Activated T-helper 17 cell treated with anti-CD3 and anti-CD28 coated beads, Interleukin-2, amount 50 U/mL, for 72 hours (primary cell): ENCODE measurements around the gene ARPP21. TPM values are rescaled to one million over a fixed set of nuclear protein-coding genes. Genes with fewer than 3 reads are reported as not detected.
"Not testable (repeated sequence)": the region's sequence is repeated elsewhere in the genome, so short reads cannot be mapped to it uniquely, and the experiment has no call there.

Experiments used
- ATAC-seq: fragments of 150-1000 bp; cut with Tn5 transposase; replicated peaks from 2 replicates; pipeline ENCODE4 v1.10.0; 2021; ENCODE audit warnings: mild to moderate bottlenecking, moderate library complexity
- H3K27ac Mint-ChIP-seq: one replicate; pipeline ENCODE4 v1.8.0; 2022; ENCODE audit warnings: mixed read lengths
- H3K27me3 Mint-ChIP-seq: one replicate; pipeline ENCODE4 v1.8.0; 2022; ENCODE audit warnings: mixed read lengths
- H3K36me3 Mint-ChIP-seq: one replicate; pipeline ENCODE4 v1.8.0; 2022; ENCODE audit warnings: low read depth, mild to moderate bottlenecking, mixed read lengths
- H3K4me1 Mint-ChIP-seq: one replicate; pipeline ENCODE4 v1.8.0; 2022; ENCODE audit warnings: mixed read lengths
- H3K4me3 Mint-ChIP-seq: one replicate; pipeline ENCODE4 v1.8.0; 2022; ENCODE audit warnings: mild to moderate bottlenecking, mixed read lengths
- H3K9me3 Mint-ChIP-seq: one replicate; pipeline ENCODE4 v1.8.0; 2022; ENCODE audit warnings: mixed read lengths
- total RNA-seq, 2 donors: library from RNA; stranded (reverse); gene quantifications; one replicate each; pipeline ENCODE4 v1.2.3, GENCODE V29; 2022

Gene ARPP21
- total RNA-seq, 2 donors from 2014 or later = not detected

DNA sequence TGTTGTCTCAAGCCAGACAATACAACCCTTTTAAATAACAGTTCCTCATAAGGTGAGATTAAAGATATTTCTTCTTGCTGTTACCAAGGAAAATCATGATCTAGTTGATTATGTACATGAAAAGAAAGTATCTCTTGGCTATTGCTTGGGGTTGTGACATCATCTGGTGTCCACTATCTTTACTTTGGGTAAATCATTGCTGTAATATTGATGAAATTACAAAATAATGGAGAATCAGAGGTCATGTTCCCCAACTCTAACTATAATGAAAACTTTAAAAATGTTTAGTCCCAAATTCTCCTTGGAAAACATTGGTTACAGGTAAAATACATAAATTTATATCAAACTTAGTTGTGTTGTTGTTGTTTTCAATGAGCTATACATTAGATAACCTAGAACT, 142.2 kb downstream of the ARPP21 start:
- Mint-ChIP-seq H3K27ac (no peak overlapping the region), H3K27me3 (peaks cover 3% of the 10 kb centered on the region), H3K4me1 (no peaks in the 10 kb centered on the region), H3K9me3 (peaks cover 10% of the 10 kb centered on the region), H3K36me3 (no peaks in the 10 kb centered on the region), H3K4me3 (no peak overlapping the region)
- ATAC-seq = no peak

DNA sequence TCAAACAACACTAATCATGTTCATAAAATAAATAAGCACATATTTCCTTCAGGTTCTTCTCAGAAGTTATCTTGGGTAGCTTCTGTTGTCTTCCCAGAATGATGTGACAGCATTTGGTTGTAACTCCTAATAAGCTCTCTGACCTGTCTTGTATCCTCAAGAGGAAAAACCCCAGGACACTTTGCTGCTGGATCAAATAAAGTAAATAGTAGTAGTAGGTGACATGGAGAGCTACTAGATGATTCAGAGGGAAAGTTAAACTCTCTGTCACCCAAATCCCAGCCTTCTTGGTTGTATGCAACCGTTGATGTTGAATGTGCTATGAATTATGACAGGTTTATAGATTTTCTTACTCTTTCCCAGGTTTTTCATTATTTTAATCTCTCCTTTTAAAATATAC, 143.0 kb downstream of the ARPP21 start:
- H3K27ac Mint-ChIP-seq = no peak overlapping the region
- no peak overlapping the region for H3K4me3 Mint-ChIP-seq
- H3K27me3 Mint-ChIP-seq = peaks cover 3% of the 10 kb centered on the region
- H3K9me3 Mint-ChIP-seq = peaks cover 10% of the 10 kb centered on the region
- no peaks in the 10 kb centered on the region for H3K4me1 Mint-ChIP-seq
- no peak for ATAC-seq
- no peaks in the 10 kb centered on the region for H3K36me3 Mint-ChIP-seq

- Mint-ChIP-seq H3K36me3 (no peaks in the 10 kb centered on the region), H3K27me3 (peaks cover 3% of the 10 kb centered on the region), H3K4me1 (no peaks in the 10 kb centered on the region), H3K27ac (no peak overlapping the region), H3K9me3 (peaks cover 10% of the 10 kb centered on the region), H3K4me3 (no peak overlapping the region)
- ATAC-seq = no peak
Measured at GRCh38 chr3:35784169-35784568, 144.8 kb downstream of the ARPP21 start.

DNA sequence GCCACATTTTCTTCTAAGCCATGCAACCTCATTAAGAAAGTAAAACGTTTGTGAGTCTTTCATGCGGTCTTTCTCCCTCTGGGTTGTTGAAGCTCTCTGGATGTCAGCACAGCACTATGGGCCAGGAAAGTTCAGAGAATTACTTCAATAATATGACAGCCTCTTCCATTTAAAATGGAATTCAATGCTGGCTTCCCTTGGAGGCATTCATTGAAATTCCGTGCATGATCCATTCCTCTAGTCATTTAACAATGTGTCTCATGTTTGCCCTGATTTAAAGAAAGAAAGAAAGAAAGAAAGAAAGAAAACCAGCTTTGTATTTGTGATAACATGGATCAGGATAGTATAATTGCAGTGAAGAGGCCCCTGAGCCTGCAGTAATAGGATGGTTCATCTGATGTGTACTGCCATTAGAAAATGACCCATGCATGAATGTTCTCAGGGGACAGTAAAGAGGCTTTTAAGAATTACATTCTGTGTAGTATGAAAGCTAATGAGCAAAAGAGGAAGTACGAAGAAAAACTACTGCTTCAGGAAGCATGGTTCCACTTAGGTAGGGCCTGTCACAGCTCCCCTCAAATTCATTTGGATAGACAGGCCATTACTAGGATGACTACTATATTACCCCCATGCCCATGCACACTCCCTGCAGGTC, 146.0 kb downstream of the ARPP21 start:
- peaks cover 3% of the 10 kb centered on the region for H3K27me3 Mint-ChIP-seq
- no peaks in the 10 kb centered on the region for H3K36me3 Mint-ChIP-seq
- H3K4me3 Mint-ChIP-seq = no peak overlapping the region
- H3K9me3 Mint-ChIP-seq = peaks cover 10% of the 10 kb centered on the region
- no peak overlapping the region for H3K27ac Mint-ChIP-seq
- ATAC-seq = no peak
- no peaks in the 10 kb centered on the region for H3K4me1 Mint-ChIP-seq

- Mint-ChIP-seq H3K27me3 (peaks cover 3% of the 10 kb centered on the region), H3K4me3 (no peak overlapping the region), H3K27ac (no peak overlapping the region), H3K4me1 (no peaks in the 10 kb centered on the region), H3K9me3 (peaks cover 10% of the 10 kb centered on the region), H3K36me3 (no peaks in the 10 kb centered on the region)
- no peak for ATAC-seq
Measured at GRCh38 chr3:35787936-35788335, 148.6 kb downstream of the ARPP21 start.

GRCh38 chr3:35789042-35789831, 149.9 kb downstream of the ARPP21 start:
- H3K4me3 Mint-ChIP-seq = no peak overlapping the region
- peaks cover 3% of the 10 kb centered on the region for H3K27me3 Mint-ChIP-seq
- peaks cover 4% of the 10 kb centered on the region for H3K9me3 Mint-ChIP-seq
- no peak for ATAC-seq
- no peak overlapping the region for H3K27ac Mint-ChIP-seq
- H3K4me1 Mint-ChIP-seq = no peaks in the 10 kb centered on the region
- no peaks in the 10 kb centered on the region for H3K36me3 Mint-ChIP-seq

DNA sequence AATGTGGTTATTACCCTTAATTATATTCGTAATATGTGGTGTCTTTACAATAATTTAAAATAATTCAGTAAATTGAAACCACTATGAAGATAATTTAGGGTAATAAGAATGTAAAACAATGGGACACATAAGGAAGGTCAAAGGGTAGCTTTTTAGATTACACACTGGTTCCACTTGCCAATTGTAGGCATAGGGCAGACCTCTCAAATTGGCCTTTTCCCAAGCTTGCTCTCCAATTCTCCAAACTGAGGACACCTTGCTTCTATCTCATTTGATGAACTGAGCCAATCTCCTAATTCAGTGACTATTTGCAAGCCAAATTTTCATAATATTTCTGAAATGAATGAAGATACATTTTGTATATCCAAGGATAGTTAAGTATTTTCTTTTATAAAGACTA, 151.4 kb downstream of the ARPP21 start:
- no peak for ATAC-seq
- H3K4me3 Mint-ChIP-seq = no peak overlapping the region
- H3K4me1 Mint-ChIP-seq = no peaks in the 10 kb centered on the region
- no peaks in the 10 kb centered on the region for H3K9me3 Mint-ChIP-seq
- H3K36me3 Mint-ChIP-seq = no peaks in the 10 kb centered on the region
- H3K27ac Mint-ChIP-seq = no peak overlapping the region
- no peaks in the 10 kb centered on the region for H3K27me3 Mint-ChIP-seq

- no peaks in the 10 kb centered on the region for H3K4me1 Mint-ChIP-seq
- no peaks in the 10 kb centered on the region for H3K9me3 Mint-ChIP-seq
- H3K27me3 Mint-ChIP-seq = no peaks in the 10 kb centered on the region
- H3K4me3 Mint-ChIP-seq = no peak overlapping the region
- no peak for ATAC-seq
- H3K27ac Mint-ChIP-seq = no peak overlapping the region
- no peaks in the 10 kb centered on the region for H3K36me3 Mint-ChIP-seq
Measured at GRCh38 chr3:35793667-35794066, 154.3 kb downstream of the ARPP21 start.

DNA sequence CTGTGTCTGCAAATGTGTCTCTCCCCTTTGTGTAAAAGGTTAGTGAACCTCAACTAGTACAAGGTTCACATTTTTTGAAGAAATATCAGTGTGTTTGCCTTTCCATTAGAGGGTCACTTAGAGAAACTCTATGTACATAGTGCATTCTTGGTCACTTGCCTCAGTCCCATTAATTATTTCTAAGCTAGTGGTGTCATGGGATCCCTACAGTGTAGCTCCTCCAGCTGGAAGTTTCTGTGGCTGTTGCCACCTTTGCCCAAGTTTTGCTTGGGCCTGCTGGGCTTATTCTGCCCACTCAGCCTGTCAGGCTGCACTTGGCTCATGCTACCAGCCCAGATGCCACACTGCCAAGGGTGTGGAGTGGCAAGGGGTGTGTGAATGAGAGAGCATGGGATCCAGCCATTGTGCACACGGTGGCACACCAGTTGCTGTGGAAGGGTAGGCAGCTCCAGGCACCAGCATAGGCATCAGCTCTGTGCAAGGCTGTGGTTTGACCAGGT, 161.7 kb downstream of the ARPP21 start:
- Mint-ChIP-seq H3K27me3 (no peaks in the 10 kb centered on the region), H3K4me3 (no peak overlapping the region), H3K36me3 (no peaks in the 10 kb centered on the region), H3K4me1 (no peaks in the 10 kb centered on the region), H3K27ac (no peak overlapping the region), H3K9me3 (peaks cover 4% of the 10 kb centered on the region)
- no peak for ATAC-seq

GRCh38 chr3:35814531-35814930, 175.2 kb downstream of the ARPP21 start:
- H3K27me3 Mint-ChIP-seq = no peaks in the 10 kb centered on the region
- H3K9me3 Mint-ChIP-seq = peaks cover 16% of the 10 kb centered on the region
- no peak overlapping the region for H3K4me3 Mint-ChIP-seq
- ATAC-seq = no peak
- H3K27ac Mint-ChIP-seq = no peak overlapping the region
- H3K4me1 Mint-ChIP-seq = no peaks in the 10 kb centered on the region
- H3K36me3 Mint-ChIP-seq = no peaks in the 10 kb centered on the region

DNA sequence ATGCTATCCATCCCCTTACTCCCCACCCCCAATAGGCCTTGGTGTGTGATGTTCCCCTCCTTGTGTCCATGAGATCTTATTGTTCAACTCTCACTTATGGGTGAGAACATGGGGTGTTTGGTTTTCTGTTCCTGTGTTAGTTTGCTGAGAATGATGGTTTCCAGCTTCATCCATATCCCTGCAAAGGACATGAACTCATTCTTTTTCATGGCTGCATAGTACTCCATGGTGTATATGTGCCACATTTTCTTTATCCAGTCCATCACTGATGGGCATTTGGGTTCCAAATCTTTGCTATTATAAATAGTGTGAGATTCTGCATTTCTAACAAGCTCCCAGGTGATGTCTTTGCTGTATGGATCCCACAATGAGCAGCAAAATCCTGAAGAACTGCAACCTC, 176.5 kb downstream of the ARPP21 start:
- H3K4me1 Mint-ChIP-seq, H3K27ac Mint-ChIP-seq, H3K36me3 Mint-ChIP-seq, H3K27me3 Mint-ChIP-seq, H3K4me3 Mint-ChIP-seq, ATAC-seq: not testable (repeated sequence)
- H3K9me3 Mint-ChIP-seq = peaks cover 16% of the 10 kb centered on the region

- no peak for ATAC-seq
- Mint-ChIP-seq H3K9me3 (peaks cover 16% of the 10 kb centered on the region), H3K27ac (no peak overlapping the region), H3K36me3 (no peaks in the 10 kb centered on the region), H3K27me3 (no peaks in the 10 kb centered on the region), H3K4me3 (no peak overlapping the region), H3K4me1 (no peaks in the 10 kb centered on the region)
Measured at GRCh38 chr3:35817216-35817615, 177.9 kb downstream of the ARPP21 start.

DNA sequence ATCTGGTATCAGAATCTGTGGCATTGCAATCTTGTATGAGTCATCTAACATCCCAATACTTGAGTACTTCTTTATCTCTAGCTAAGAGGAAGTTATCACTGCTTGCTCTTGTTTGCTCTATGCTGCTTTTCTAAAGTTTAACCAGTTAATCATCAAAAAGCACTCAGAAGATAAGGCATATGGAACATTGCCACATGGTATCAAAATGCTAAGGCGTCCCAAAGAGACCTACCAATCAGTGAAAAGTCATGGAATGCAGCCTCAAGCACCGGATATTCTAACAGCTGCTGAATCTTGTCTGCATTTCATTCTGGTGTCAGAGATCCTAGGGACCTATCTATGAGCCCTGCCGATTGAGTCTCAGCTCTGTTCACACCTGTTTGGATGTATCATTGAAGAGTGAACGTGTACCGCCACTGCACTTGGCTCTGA, 192.8 kb downstream of the ARPP21 start:
- Mint-ChIP-seq H3K36me3 (no peaks in the 10 kb centered on the region), H3K27me3 (no peaks in the 10 kb centered on the region), H3K9me3 (peaks cover 16% of the 10 kb centered on the region), H3K4me1 (no peaks in the 10 kb centered on the region), H3K27ac (no peak overlapping the region), H3K4me3 (no peak overlapping the region)
- no peak for ATAC-seq
